Measurements from ENCODE around the gene PIEZO2. TPM values are rescaled to one million over a fixed set of nuclear protein-coding genes. Genes with fewer than 3 reads are reported as not detected.
"Not testable (repeated sequence)": the region's sequence is repeated elsewhere in the genome, so short reads cannot be mapped to it uniquely, and the experiment has no call there.

Gene PIEZO2
- total RNA-seq, 1 experiment from 2014 or later = 10.7 TPM

GRCh38 chr18:10933648-10934047 is 215.7 kb downstream of the PIEZO2 start:
- H3K9me3 Mint-ChIP-seq; ATAC-seq; DNase-seq (ENCODE audit: low spot score); H3K27me3 Mint-ChIP-seq (ENCODE audit: low read depth); H3K4me3 Mint-ChIP-seq; CTCF ChIA-PET; H3K27ac Mint-ChIP-seq; H3K36me3 Mint-ChIP-seq; POLR2A ChIA-PET: not testable (repeated sequence)
- H3K4me1 Mint-ChIP-seq = peaks cover 53% of the 10 kb centered on the region

- H3K27ac Mint-ChIP-seq = peak overlapping the region; percentile 67
- DNase-seq (ENCODE audit: low spot score) = no peak
- ChIA-PET POLR2A (no interaction called here), CTCF (interaction anchor here (0.8 to 1.3 kb wide), 2 partner anchors 111 to 112 kb away, joined by 3 to 4 read pairs; no protein-coding TSS in a partner anchor)
- peaks cover 60% of the 10 kb centered on the region for H3K4me1 Mint-ChIP-seq
- no peaks in the 10 kb centered on the region for H3K27me3 Mint-ChIP-seq (ENCODE audit: low read depth)
- peak; percentile 84 for ATAC-seq
- peaks cover 3% of the 10 kb centered on the region; the same call in 1 of the 2 replicates for H3K9me3 Mint-ChIP-seq
- 0 out of 2 replicates have a peak, but pooled peaks cover 2% of the 10 kb centered on the region for H3K36me3 Mint-ChIP-seq
- no peak for TF ChIP-seq ZNF121 (CRISPR knock-in tag; IDR thresholded peaks at IDR 0.05)
- no peak for TF ChIP-seq JAZF1 (CRISPR knock-in tag; IDR thresholded peaks at IDR 0.05)
- TF ChIP-seq GABPB1 (CRISPR knock-in tag; IDR thresholded peaks at IDR 0.05) = no peak
- TF ChIP-seq NR2C2 (CRISPR knock-in tag; IDR thresholded peaks at IDR 0.05) = no peak
- no peak for TF ChIP-seq ELF4 (CRISPR knock-in tag; IDR thresholded peaks at IDR 0.05; ENCODE audit: low read depth)
- TF ChIP-seq FOXP4 (CRISPR knock-in tag; IDR thresholded peaks at IDR 0.05) = no peak
- no peak for TF ChIP-seq CTCF (IDR thresholded peaks at IDR 0.05)
- no peak for TF ChIP-seq TEAD4 (CRISPR knock-in tag; IDR thresholded peaks at IDR 0.05)
- TF ChIP-seq ZMAT4 (CRISPR knock-in tag; IDR thresholded peaks at IDR 0.05) = no peak
- TF ChIP-seq SOX15 (CRISPR knock-in tag; IDR thresholded peaks at IDR 0.05) = no peak
- no peak for TF ChIP-seq MAX (CRISPR knock-in tag; IDR thresholded peaks at IDR 0.05)
- TF ChIP-seq ATF1 (CRISPR knock-in tag; IDR thresholded peaks at IDR 0.05) = no peak
- no peak for TF ChIP-seq ERG (CRISPR knock-in tag; IDR thresholded peaks at IDR 0.05)
- TF ChIP-seq CBFB (CRISPR knock-in tag; IDR thresholded peaks at IDR 0.05; ENCODE audit: low read depth) = no peak
- TF ChIP-seq ZNF396 (CRISPR knock-in tag; IDR thresholded peaks at IDR 0.05; ENCODE audit: borderline replicate concordance) = no peak
- no peak for TF ChIP-seq ZBTB21 (CRISPR knock-in tag; IDR thresholded peaks at IDR 0.05; ENCODE audit: borderline replicate concordance)
- TF ChIP-seq FOXP1 (CRISPR knock-in tag; IDR thresholded peaks at IDR 0.05; ENCODE audit: borderline replicate concordance) = no peak
- H3K4me3 Mint-ChIP-seq = peak overlapping the region; percentile 34; the same call in 1 of the 2 replicates
Measured at GRCh38 chr18:10930076-10930475, 219.3 kb downstream of the PIEZO2 start.

- H3K27ac Mint-ChIP-seq = peak overlapping the region; percentile 60
- no peak for DNase-seq (ENCODE audit: low spot score)
- H3K4me1 Mint-ChIP-seq = peaks cover 49% of the 10 kb centered on the region
- peaks cover 3% of the 10 kb centered on the region; the same call in 1 of the 2 replicates for H3K9me3 Mint-ChIP-seq
- CTCF ChIA-PET = no interaction called here
- H3K36me3 Mint-ChIP-seq = 0 out of 2 replicates have a peak, but pooled peaks cover 2% of the 10 kb centered on the region
- H3K4me3 Mint-ChIP-seq = peak overlapping the region; percentile 33; the same call in 1 of the 2 replicates
- H3K27me3 Mint-ChIP-seq (ENCODE audit: low read depth) = no peaks in the 10 kb centered on the region
- ATAC-seq = no peak
- POLR2A ChIA-PET = no interaction called here
- TF ChIP-seq SMAD3 (CRISPR knock-in tag; IDR thresholded peaks at IDR 0.05; ENCODE audit: borderline replicate concordance) = no peak
- TF ChIP-seq FOXP1 (CRISPR knock-in tag; IDR thresholded peaks at IDR 0.05; ENCODE audit: borderline replicate concordance) = no peak
- TF ChIP-seq ZMAT4 (CRISPR knock-in tag; IDR thresholded peaks at IDR 0.05) = no peak
- TF ChIP-seq USF2 (CRISPR knock-in tag; IDR thresholded peaks at IDR 0.05) = no peak
- TF ChIP-seq FOXJ3 (CRISPR knock-in tag; IDR thresholded peaks at IDR 0.05; ENCODE audit: borderline replicate concordance) = no peak
- TF ChIP-seq ATF2 (CRISPR knock-in tag; IDR thresholded peaks at IDR 0.05; ENCODE audit: borderline replicate concordance, low read depth) = no peak
- TF ChIP-seq ESRRA (CRISPR knock-in tag; IDR thresholded peaks at IDR 0.05; ENCODE audit: borderline replicate concordance) = no peak
- TF ChIP-seq CREM (CRISPR knock-in tag; IDR thresholded peaks at IDR 0.05) = no peak
- no peak for TF ChIP-seq PRRX2 (CRISPR knock-in tag; IDR thresholded peaks at IDR 0.05)
Measured at GRCh38 chr18:10928772-10929373, 220.5 kb downstream of the PIEZO2 start.
